GM20431 (cell line): ENCODE data around the gene PRKAG2.

Experiments used
- in situ Hi-C: fragments of 300-500 bp; cut with MseI, MboI; formaldehyde crosslinking; loops from one replicate; pipeline ENCODE4 v1.15.0; 2020; ENCODE audit warnings: low sequenced_read_pairs; ENCODE audit not compliant: unreplicated experiment

Gene PRKAG2

GRCh38 chr7:151901828-151902227, 24.9 kb upstream of the PRKAG2 start:
- in situ Hi-C loops: no loop called here

- in situ Hi-C loops: no loop called here
Measured at GRCh38 chr7:151900986-151901621, 24.2 kb upstream of the PRKAG2 start.

- in situ Hi-C loops: no loop called here
Measured at GRCh38 chr7:151900591-151900985, 23.7 kb upstream of the PRKAG2 start.

DNA sequence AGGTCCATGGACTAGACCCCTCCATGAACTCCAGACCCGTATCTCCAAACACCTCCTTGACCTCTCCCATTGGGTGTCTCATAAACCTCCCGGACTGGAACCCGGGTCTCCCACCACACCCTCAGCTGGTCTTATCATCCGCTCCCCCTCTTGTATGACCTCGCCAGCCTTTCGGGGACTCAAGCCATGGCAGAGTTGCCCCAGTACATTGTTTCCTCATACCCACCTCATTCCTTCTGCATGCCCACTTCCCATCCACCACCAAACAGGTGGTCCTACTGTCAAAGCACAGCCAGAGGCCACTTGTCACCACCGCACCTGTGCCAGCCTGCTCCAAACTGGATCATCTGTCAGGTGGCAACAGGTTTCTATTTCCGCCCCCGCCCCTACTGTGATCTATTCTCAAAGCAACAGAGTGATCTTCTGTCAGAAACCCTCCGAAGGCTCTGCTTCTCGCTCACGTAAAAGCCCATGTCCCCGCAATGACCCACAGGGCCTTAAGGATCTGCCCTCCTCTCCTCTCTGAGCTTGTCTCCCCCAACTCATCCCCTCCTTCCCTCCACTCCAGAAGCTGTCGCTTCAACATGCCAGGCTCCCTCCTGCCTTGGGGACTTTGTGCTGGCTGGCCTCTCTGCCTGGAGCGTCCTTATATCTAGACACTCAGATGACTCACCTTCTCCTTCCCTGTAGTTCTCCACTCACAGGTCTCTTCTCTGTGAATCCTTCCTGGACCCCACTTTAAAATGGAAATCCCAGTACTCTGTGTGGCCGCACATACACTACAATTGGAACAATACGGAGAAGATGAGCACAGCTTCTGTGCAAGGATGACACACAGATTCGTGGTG, 22.8 kb upstream of the PRKAG2 start:
- in situ Hi-C loops: no loop called here

- in situ Hi-C loops: no loop called here
Measured at GRCh38 chr7:151897951-151898686, 21.2 kb upstream of the PRKAG2 start.

DNA sequence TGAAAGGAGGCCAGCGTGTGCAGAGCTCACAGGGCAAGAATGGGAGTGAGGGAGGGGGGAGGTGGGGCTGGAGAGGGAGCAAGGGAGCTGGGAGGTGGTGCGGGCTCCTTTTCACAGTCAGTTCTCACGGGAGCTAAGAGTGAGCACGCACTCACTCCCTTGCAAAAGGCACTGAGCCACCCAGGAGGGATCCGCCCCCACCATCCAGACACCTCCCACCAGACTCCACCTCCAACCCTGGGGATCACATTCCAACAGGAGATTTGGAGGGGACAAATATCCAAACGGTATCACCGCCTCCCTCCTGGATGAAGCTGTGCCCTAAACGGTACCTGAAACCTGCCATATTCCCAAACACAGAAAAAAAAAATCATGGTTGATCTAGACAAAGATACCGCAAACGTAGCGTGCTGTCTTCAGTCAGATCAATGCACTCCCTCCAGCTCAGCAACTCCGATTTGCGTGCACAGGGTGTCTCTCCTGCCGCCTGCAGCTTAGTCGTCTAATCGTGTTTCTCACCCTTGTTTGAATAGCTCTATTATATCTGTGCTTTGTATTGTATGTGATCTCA, 20.3 kb upstream of the PRKAG2 start:
- in situ Hi-C loops: no loop called here

DNA sequence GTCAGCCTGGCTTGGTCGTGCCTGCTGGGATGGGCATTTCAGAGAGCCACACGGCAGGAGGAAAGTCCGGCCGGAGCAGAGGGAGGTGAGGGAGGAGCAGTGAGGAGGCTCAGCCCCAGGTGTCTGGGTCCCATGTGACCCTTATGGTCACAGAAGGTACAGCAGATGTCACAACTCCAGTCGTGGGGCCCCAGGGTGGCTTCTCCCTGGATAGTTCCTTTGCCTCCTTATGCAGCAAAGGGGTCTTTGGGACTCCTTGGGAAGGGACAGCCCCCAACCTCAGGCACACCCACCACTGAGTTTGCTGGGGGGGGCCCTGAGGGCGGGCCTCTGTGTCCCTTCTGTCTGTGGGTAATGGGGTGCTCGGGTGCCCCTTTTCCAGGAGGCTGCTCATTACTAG, 19.6 kb upstream of the PRKAG2 start:
- in situ Hi-C loops: no loop called here

DNA sequence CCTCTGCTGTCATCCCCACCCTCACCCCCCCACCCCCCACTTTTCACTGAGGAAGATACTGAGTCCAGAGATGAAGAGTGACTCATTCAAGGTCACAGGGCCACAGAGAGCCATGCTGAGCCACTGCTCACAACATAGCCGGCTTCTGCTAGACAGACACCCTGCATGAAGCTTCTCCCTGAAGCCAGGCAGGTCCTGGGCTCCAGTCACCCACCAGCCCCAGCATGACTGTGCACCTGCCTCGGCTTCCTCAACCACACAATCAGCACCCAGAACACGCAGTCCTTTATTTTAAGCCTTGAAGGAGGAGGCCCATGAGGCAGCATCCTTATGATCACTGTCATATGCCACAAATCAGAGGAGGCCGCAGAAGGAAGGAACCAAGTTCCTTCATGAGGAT, 19.2 kb upstream of the PRKAG2 start:
- in situ Hi-C loops: no loop called here

GRCh38 chr7:151895631-151896031, 18.7 kb upstream of the PRKAG2 start:
- in situ Hi-C loops: no loop called here

DNA sequence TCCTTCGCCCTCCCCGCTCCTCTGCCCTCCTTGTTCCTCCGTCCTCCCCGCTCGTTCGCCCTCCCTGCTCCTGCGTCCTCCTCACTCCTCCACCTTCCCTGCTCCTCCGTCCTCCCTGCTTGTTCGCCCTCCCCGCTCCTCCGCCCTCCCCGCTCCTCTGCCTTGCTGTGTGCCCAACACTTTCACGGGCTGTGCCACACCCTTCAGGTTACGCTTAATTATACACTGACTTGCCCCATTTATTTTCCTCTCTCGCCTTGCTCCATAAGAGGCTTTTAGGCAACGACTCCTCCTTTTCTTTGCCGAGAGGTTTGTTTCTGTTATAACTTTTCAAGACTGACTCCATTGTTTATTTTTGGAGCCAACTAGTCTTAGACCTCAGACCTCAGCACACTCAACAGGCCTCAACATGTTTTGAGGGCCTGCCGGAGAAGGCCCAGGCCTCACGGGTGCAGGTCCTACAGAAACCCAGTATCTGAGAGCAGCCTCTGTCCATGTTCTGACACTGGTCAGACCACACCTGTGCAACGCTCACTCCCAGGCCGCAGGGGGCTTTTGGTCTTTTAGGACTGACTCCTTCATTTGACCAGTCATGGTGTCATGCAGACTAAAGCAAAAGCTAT, 18.2 kb upstream of the PRKAG2 start:
- in situ Hi-C loops: no loop called here

- in situ Hi-C loops: no loop called here
Measured at GRCh38 chr7:151894111-151895007, 17.4 kb upstream of the PRKAG2 start.

GRCh38 chr7:151893405-151893923, 16.5 kb upstream of the PRKAG2 start:
- in situ Hi-C loops: no loop called here

- in situ Hi-C loops: no loop called here
Measured at GRCh38 chr7:151891753-151892152, 14.8 kb upstream of the PRKAG2 start.

- in situ Hi-C loops: no loop called here
Measured at GRCh38 chr7:151891182-151891581, 14.3 kb upstream of the PRKAG2 start.

- in situ Hi-C loops: no loop called here
Measured at GRCh38 chr7:151890355-151891004, 13.6 kb upstream of the PRKAG2 start.

- in situ Hi-C loops: no loop called here
Measured at GRCh38 chr7:151889406-151890354, 12.8 kb upstream of the PRKAG2 start.
